A549 (cell line): ENCODE measurements around the gene PBXIP1. TPM values are rescaled to one million over a fixed set of nuclear protein-coding genes. Genes with fewer than 3 reads are reported as not detected.

Experiments
- ATAC-seq, 2 experiments: fragments of 200-7000 bp in 1 of 2; fragments of >200 bp in 1 of 2; cut with Nextera tagmentation in 1 of 2; cut with Tn5 transposase in 1 of 2; 3 replicates each; pipeline versions ENCODE4 v1.8.0 to v1.9.1; 2018 to 2020; ENCODE audit warnings: mild to moderate bottlenecking in 1 of 2, moderate library complexity in 1 of 2
- CTCF ChIA-PET: fragments of 300-600 bp; sonication (Branson Sonifier 250); formaldehyde crosslinking; extraction: SDS; loops from one replicate; lab custom pipeline; 2021; ENCODE audit warnings: antibody characterized with exemption, inconsistent platforms; lab: Yijun Ruan, JAX
- POLR2A ChIA-PET: fragments of 350-600 bp; formaldehyde crosslinking; extraction: SDS; loops from one replicate; lab custom pipeline; 2021; ENCODE audit warnings: antibody characterized with exemption, inconsistent platforms; lab: Yijun Ruan, JAX
- DNase-seq, 2 experiments: peaks; one replicate each; pipeline versions ENCODE4 v3.0.0 to v3.0.0-alpha.2; 2011 to 2016; ENCODE audit warnings: low read depth in 1 of 2, low spot score in 1 of 2
- FAIRE-seq: peaks from 2 replicates; lab custom pipeline; 2011; peaks lifted over from hg19 to GRCh38; lab: Jason Lieb, UNC
- H3K27ac ChIP-seq, 2 experiments: fragments of >200 bp; sonication (Bioruptor Twin); formaldehyde crosslinking; 3 replicates each; pipeline ENCODE4 v1.5.1; 2016 to 2017
- H3K4me1 ChIP-seq: fragments of >200 bp; sonication (Bioruptor Twin); formaldehyde crosslinking; 3 replicates; pipeline ENCODE4 v1.6.1; 2016
- H3K4me2 ChIP-seq: fragments of >200 bp; sonication (Bioruptor Twin); formaldehyde crosslinking; 3 replicates; pipeline ENCODE4 v1.6.1; 2016
- H3K4me3 ChIP-seq: fragments of >200 bp; sonication (Bioruptor Twin); formaldehyde crosslinking; 3 replicates; pipeline ENCODE4 v1.5.1; 2016
- H3K9me3 ChIP-seq: fragments of >200 bp; sonication (Bioruptor Twin); formaldehyde crosslinking; 3 replicates; pipeline ENCODE4 v1.6.1; 2016
- ATOH8 ChIP-seq: fragments of 250-450 bp; sonication (Bioruptor Pico); IDR thresholded peaks from 2 replicates; pipeline ENCODE4 v1.5.0; 2020; ENCODE audit warnings: low read depth, mild to moderate bottlenecking, moderate library complexity
- BCL3 ChIP-seq: fragments of >200 bp; sonication (Bioruptor Twin); formaldehyde crosslinking; IDR thresholded peaks from 3 replicates; pipeline ENCODE4 v1.6.1; 2016
- CEBPB ChIP-seq, 2 experiments: fragments of >200 bp in 1 of 2; sonication (Bioruptor Twin) in 1 of 2; formaldehyde crosslinking in 1 of 2; IDR thresholded peaks; 2 replicates each; pipeline ENCODE4 v1.6.1; 2012 to 2016
- CHD2 ChIP-seq: fragments of 150-350 bp; IDR thresholded peaks from 2 replicates; pipeline ENCODE4 v1.6.1; 2014; ENCODE audit warnings: low read length; ENCODE audit not compliant: partially characterized antibody
- CHD4 ChIP-seq: fragments of 200-600 bp; sonication (generic); IDR thresholded peaks from 2 replicates; pipeline ENCODE4 v1.6.1; 2016; ENCODE audit warnings: antibody characterized with exemption, mild to moderate bottlenecking, borderline replicate concordance
- FOSB ChIP-seq: fragments of 250-450 bp; sonication (Bioruptor Pico); IDR thresholded peaks from 2 replicates; pipeline ENCODE4 v1.5.0; 2020; ENCODE audit warnings: mild to moderate bottlenecking, moderate library complexity
- FOSL2 ChIP-seq, 2 experiments: fragments of 450-650 bp in 1 of 2; fragments of >200 bp in 1 of 2; sonication (Bioruptor Twin) in 1 of 2; formaldehyde crosslinking; IDR thresholded peaks; 2 replicates each; pipeline versions ENCODE4 v1.5.0 to v1.6.1; 2016 to 2020; ENCODE audit warnings: mild to moderate bottlenecking in 1 of 2, moderate library complexity in 1 of 2
- HOXA7 ChIP-seq: fragments of 250-450 bp; sonication (Bioruptor Pico); IDR thresholded peaks from 2 replicates; pipeline ENCODE4 v1.5.0; 2020; ENCODE audit warnings: mild to moderate bottlenecking, moderate library complexity
- HOXB5 ChIP-seq: fragments of 250-450 bp; sonication (Bioruptor Pico); IDR thresholded peaks from 2 replicates; pipeline ENCODE4 v1.5.0; 2020; ENCODE audit warnings: mild to moderate bottlenecking, moderate library complexity
- JUN ChIP-seq, 2 experiments: fragments of >200 bp; sonication (Bioruptor Twin); formaldehyde crosslinking; IDR thresholded peaks; 2 replicates in 1 of 2; 3 replicates in 1 of 2; pipeline ENCODE4 v1.6.1; 2016 to 2017
- JUNB ChIP-seq: fragments of >200 bp; sonication (Bioruptor Twin); formaldehyde crosslinking; IDR thresholded peaks from 2 replicates; pipeline ENCODE4 v1.6.1; 2016
- KDM5A ChIP-seq: fragments of 200-600 bp; sonication (generic); IDR thresholded peaks from 2 replicates; pipeline ENCODE4 v1.6.1; 2016; ENCODE audit warnings: antibody characterized with exemption, mild to moderate bottlenecking
- POLR2A ChIP-seq: IDR thresholded peaks from 2 replicates; pipeline ENCODE4 v1.6.1; 2012; ENCODE audit warnings: mild to moderate bottlenecking, low read length
- RFX5 ChIP-seq: fragments of 450-650 bp; IDR thresholded peaks from 2 replicates; pipeline ENCODE4 v1.7.1; 2014; ENCODE audit warnings: antibody characterized with exemption, mild to moderate bottlenecking, moderate library complexity
- TFCP2L1 ChIP-seq: fragments of 250-450 bp; sonication (Bioruptor Pico); IDR thresholded peaks from 2 replicates; pipeline ENCODE4 v1.5.0; 2021; ENCODE audit warnings: mild to moderate bottlenecking
- ZFP36 ChIP-seq: fragments of 450-650 bp; IDR thresholded peaks from 2 replicates; pipeline ENCODE4 v1.6.1; 2014; ENCODE audit warnings: borderline replicate concordance; ENCODE audit not compliant: partially characterized antibody
- ZSCAN20 ChIP-seq: fragments of 250-450 bp; sonication (Bioruptor Pico); IDR thresholded peaks from 2 replicates; pipeline ENCODE4 v1.8.0; 2022; ENCODE audit warnings: mild to moderate bottlenecking, moderate library complexity
- WGBS: methylation state at CpG from one replicate; pipeline ENCODE4 v1.1.6; 2017; ENCODE audit errors: missing lambda C conversion rate; 5-methylcytosine and 5-hydroxymethylcytosine counted together
- polyA plus RNA-seq, 4 experiments: library from polyadenylated mRNA; depleted of rRNA in 3 of 4; stranded (reverse); fragments of >200 nt; fragmentation: RNase III in 1 of 4; extraction: RNeasy Plus Mini Kit Qiagen cat#74134 plus additional on column Dnase treatment in 1 of 4; gene quantifications; 2 replicates in 3 of 4; 3 replicates in 1 of 4; pipeline ENCODE4 v1.2.3, GENCODE V29; 2011 to 2017
- TF ChIP-seq, protein P1 (sequence below): fragments of 250-450 bp; sonication (Bioruptor Pico); IDR thresholded peaks from 2 replicates; pipeline ENCODE4 v1.5.0; 2021; ENCODE audit warnings: mild to moderate bottlenecking, moderate library complexity, borderline replicate concordance
- TF ChIP-seq, protein P2 (sequence below): IDR thresholded peaks from 2 replicates; pipeline ENCODE4 v1.6.1; 2012; ENCODE audit warnings: low read depth, borderline replicate concordance
- TF ChIP-seq, protein P3 (sequence below): IDR thresholded peaks from 2 replicates; pipeline ENCODE4 v1.6.1; 2012

The PBXIP1 gene
- polyA plus RNA-seq, 2 of the 4 experiments (the other 2 are of a cell fraction): 15.0 to 20.8 TPM

DNA sequence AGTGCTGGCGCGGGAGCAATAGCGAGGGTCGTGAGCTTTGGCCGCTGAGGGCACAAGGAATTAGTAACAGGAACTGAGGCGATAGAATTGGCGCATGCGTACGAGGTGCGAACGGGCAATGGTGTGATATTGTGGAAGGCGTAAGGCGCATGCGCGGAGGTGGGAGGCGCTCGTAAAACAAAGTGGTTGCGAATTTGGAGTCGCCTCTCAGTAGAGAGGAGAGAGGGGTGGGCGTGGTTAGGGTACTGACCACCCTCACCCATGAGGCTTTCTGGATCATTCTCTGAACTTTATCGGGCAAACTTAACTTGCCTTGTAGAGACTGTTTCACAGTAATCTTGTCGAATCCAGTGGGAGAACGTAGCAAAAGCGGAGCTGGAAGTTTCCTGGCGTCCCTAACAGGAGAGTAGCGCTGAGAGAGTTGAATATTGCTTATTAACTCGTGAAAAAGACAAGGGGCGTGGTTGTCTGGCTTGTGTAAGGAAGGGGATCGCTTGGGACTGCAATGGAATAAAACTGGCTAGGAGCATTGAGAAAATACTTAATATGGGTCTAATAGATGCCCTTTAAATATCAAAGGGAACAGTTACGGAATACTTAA lies 19.0 kb upstream of the PBXIP1 start (continued):
- TF ChIP-seq BCL3 (0 out of 3 replicates have a peak, but pooled peaks have one; percentile 56), JUN (IDR thresholded peaks at IDR 0.05) (peak; percentile 33 to 35; a peak in 1 of 5 replicates)

- ChIA-PET POLR2A (interaction anchor here (0.6 to 6.3 kb wide), 18 partner anchors 9 to 379 kb away, joined by 3 to 91 read pairs (median 8); partner anchors contain the start of genes ADAM15, FLAD1, LENEP and PBXIP1), CTCF (no interaction called here)
- peak within 1 kb of the TSS; percentile 98 to 100 for H3K27ac ChIP-seq
- H3K4me1 ChIP-seq: peaks cover 37% of the 10 kb centered on the region
- DNase-seq (peak; percentile 99 to 100), FAIRE-seq (peak; percentile 46), ATAC-seq (peak; percentile 65 to 77)
- under 1% methylated on average over 47 of the region's 47 CpGs for WGBS
- TF ChIP-seq ZFP36 (no peak), ZSCAN20 (CRISPR knock-in tag) (no peak), RFX5 (peak; percentile 72; the same call in 1 of the 2 replicates), CHD2 (peak; percentile 28), FOSB (CRISPR knock-in tag) (peak; percentile 91), ATOH8 (CRISPR knock-in tag) (no peak), JUN (IDR thresholded peaks at IDR 0.05) (peak in 1 of 2 experiments; percentile 47; a peak in 1 of 5 replicates), FOSL2 (IDR thresholded peaks at IDR 0.05) (peak; percentile 54; the same call in 1 of the 2 replicates), FOSL2 (CRISPR knock-in tag; IDR thresholded peaks at IDR 0.05) (peak; percentile 91), BCL3 (0 out of 3 replicates have a peak, but pooled peaks have one; percentile 67), CHD4 (no peak), KDM5A (peak; percentile 69), CEBPB (IDR thresholded peaks at IDR 0.05) (no peak), TFCP2L1 (CRISPR knock-in tag) (peak; percentile 91), POLR2A (peak; percentile 24; the same call in 1 of the 2 replicates), HOXA7 (CRISPR knock-in tag) (peak; percentile 89), HOXB5 (CRISPR knock-in tag) (peak; percentile 71; the same call in 1 of the 2 replicates), JUNB (0 out of 2 replicates have a peak, but pooled peaks have one; percentile 11)
- TF ChIP-seq, protein P1, sequence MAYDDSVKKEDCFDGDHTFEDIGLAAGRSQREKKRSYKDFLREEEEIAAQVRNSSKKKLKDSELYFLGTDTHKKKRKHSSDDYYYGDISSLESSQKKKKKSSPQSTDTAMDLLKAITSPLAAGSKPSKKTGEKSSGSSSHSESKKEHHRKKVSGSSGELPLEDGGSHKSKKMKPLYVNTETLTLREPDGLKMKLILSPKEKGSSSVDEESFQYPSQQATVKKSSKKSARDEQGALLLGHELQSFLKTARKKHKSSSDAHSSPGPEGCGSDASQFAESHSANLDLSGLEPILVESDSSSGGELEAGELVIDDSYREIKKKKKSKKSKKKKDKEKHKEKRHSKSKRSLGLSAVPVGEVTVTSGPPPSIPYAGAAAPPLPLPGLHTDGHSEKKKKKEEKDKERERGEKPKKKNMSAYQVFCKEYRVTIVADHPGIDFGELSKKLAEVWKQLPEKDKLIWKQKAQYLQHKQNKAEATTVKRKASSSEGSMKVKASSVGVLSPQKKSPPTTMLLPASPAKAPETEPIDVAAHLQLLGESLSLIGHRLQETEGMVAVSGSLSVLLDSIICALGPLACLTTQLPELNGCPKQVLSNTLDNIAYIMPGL: peak; percentile 20; the same call in 1 of the 2 replicates
- TF ChIP-seq, protein P2, sequence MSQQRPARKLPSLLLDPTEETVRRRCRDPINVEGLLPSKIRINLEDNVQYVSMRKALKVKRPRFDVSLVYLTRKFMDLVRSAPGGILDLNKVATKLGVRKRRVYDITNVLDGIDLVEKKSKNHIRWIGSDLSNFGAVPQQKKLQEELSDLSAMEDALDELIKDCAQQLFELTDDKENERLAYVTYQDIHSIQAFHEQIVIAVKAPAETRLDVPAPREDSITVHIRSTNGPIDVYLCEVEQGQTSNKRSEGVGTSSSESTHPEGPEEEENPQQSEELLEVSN: peak; percentile 85
- TF ChIP-seq, protein P3, sequence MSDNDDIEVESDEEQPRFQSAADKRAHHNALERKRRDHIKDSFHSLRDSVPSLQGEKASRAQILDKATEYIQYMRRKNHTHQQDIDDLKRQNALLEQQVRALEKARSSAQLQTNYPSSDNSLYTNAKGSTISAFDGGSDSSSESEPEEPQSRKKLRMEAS: peak; percentile 96
- no peaks in the 10 kb centered on the region for H3K9me3 ChIP-seq
- peak within 1 kb of the TSS; percentile 99 for H3K4me2 ChIP-seq
- H3K4me3 ChIP-seq: peak within 1 kb of the TSS; percentile 65
Measured at GRCh38 chr1:154974102-154974807, 18.4 kb upstream of the PBXIP1 start, which contains the start of gene CKS1B. Gene CKS1B (plus strand): TSS chr1:154974681. CDS start chr1:154974746, 65 bp downstream.
